Activated CD8-positive, alpha-beta memory T cell treated with anti-CD3 and anti-CD28 coated beads for 4 hours (primary cell): ENCODE measurements around the gene NELL1.
"Not testable (repeated sequence)": the region's sequence is repeated elsewhere in the genome, so short reads cannot be mapped to it uniquely, and the experiment has no call there.

Experiments used
- DNase-seq, 2 donors: peaks; one replicate each; pipeline ENCODE4 v3.0.0-alpha.2; 2020; ENCODE audit warnings: low read depth in 2 of 2

NELL1 gene

GRCh38 chr11:21195995-21196394 is 526.6 kb downstream of the NELL1 start:
- no peak for DNase-seq

GRCh38 chr11:21198498-21198897 is 529.1 kb downstream of the NELL1 start:
- DNase-seq: no peak

- DNase-seq: no peak
Observed at GRCh38 chr11:21205205-21205604, 535.8 kb downstream of the NELL1 start.

- no peak for DNase-seq
Observed at GRCh38 chr11:21225860-21226259, 556.5 kb downstream of the NELL1 start.

GRCh38 chr11:21229224-21229623 is 559.8 kb downstream of the NELL1 start:
- no peak for DNase-seq

GRCh38 chr11:21250196-21250595 is 580.8 kb downstream of the NELL1 start:
- DNase-seq: no peak

- no peak for DNase-seq
Observed at GRCh38 chr11:21254055-21254454, 584.7 kb downstream of the NELL1 start.

- DNase-seq: no peak
Observed at GRCh38 chr11:21254790-21255189, 585.4 kb downstream of the NELL1 start.

- DNase-seq: no peak
Observed at GRCh38 chr11:21257461-21257860, 588.1 kb downstream of the NELL1 start.

- DNase-seq: no peak
Observed at GRCh38 chr11:21258414-21258813, 589.0 kb downstream of the NELL1 start.

- DNase-seq: no peak
Observed at GRCh38 chr11:21260101-21260500, 590.7 kb downstream of the NELL1 start.

GRCh38 chr11:21262992-21263391 is 593.6 kb downstream of the NELL1 start:
- DNase-seq: no peak

- DNase-seq: no peak
Observed at GRCh38 chr11:21264125-21264524, 594.7 kb downstream of the NELL1 start.

- DNase-seq: no peak
Observed at GRCh38 chr11:21268036-21268435, 598.6 kb downstream of the NELL1 start.

GRCh38 chr11:21272139-21272538 is 602.8 kb downstream of the NELL1 start:
- DNase-seq: not testable (repeated sequence)

- no peak for DNase-seq
Observed at GRCh38 chr11:21278840-21279239, 609.5 kb downstream of the NELL1 start.

- DNase-seq: no peak
Observed at GRCh38 chr11:21285104-21285503, 615.7 kb downstream of the NELL1 start.

- no peak for DNase-seq
Observed at GRCh38 chr11:21289686-21290085, 620.3 kb downstream of the NELL1 start.

- no peak for DNase-seq
Observed at GRCh38 chr11:21295508-21295907, 626.1 kb downstream of the NELL1 start.

- no peak for DNase-seq
Observed at GRCh38 chr11:21301981-21302380, 632.6 kb downstream of the NELL1 start.

GRCh38 chr11:21306739-21307358 is 637.5 kb downstream of the NELL1 start:
- DNase-seq: no peak

- DNase-seq: no peak
Observed at GRCh38 chr11:21307874-21308273, 638.5 kb downstream of the NELL1 start.

GRCh38 chr11:21316591-21316990 is 647.2 kb downstream of the NELL1 start:
- DNase-seq: no peak

- DNase-seq: no peak
Observed at GRCh38 chr11:21321072-21321471, 651.7 kb downstream of the NELL1 start.
